Measurements from ENCODE around the gene WNT5B.

The WNT5B gene

DNA sequence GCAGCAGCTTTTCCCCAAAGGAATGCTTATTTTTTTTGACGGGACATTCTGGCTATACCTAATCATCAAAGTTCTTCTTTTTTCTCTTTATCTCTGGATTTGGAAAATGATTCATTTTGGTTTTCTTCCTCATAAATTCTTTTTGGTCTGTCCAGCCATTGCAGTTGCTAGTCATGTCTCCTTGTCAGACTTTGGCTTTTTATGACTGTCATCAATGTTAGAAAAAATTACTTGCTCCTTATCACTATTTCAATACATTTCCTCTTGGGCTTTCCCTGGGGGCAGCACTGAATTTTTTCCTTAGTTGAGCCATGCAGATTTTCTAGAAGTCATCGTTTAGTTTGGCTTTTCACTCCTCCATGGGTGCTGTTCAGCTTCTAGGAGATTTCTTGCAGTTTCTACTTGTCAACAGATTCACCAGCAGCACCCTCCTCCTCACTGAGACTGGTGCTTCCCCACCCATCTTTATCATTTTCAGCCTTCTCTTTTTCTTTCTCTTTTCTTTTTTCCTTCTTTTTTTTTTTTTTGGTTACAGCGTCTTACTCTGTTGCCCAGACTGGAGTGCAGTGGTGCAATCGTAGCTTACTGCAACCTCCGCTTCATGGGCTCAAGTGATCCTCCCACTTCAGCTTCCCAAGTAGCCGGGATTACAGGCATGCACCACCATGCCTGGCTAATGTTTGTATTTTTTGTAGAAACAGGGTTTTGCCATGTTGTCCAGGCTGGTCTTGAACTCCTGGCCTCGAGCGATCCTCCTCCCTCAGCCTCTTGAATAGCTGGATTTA lies 67.0 kb downstream of the WNT5B start:
- H3K27ac ChIP-seq (ENCODE audit: low read depth, low read length), result no peak overlapping the region

DNA sequence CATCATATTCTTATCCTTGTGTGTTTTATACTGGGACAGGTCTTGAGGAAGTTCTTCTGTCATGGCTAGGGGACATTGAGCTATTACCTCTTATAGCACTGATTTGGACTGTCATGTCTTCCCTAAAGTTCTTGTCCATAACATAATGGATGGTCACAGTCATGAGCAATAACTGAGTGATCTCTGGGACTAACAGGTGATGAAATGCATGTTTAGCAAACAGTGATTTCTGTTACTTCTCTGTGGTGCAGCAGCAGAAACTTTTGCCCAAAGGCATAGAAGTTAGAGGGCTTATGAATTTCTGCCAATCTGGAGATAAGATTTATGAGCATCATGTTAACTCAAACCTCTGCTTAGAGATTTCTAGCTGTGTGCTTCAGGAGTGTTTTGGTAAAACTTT lies 67.8 kb downstream of the WNT5B start:
- no peaks in the 10 kb centered on the region for H3K9me3 ChIP-seq (ENCODE audit: insufficient read depth, low read length)
- peaks cover 100% of the 10 kb centered on the region for H3K79me2 ChIP-seq (ENCODE audit: insufficient read depth, low read length)
- no peak overlapping the region for H3K9ac ChIP-seq (ENCODE audit: low read length)
- no peaks in the 10 kb centered on the region for H3K9me2 ChIP-seq (replicated peaks; ENCODE audit: insufficient read depth, low read length)
- H3K4me3 ChIP-seq (ENCODE audit: insufficient read depth, low read length, poor library complexity, severe bottlenecking), result no peak overlapping the region
- H3F3A ChIP-seq (ENCODE audit: insufficient read depth), result peaks cover 9% of the 10 kb centered on the region; the same call in 1 of the 2 replicates
- no peak overlapping the region for H2AFZ ChIP-seq (ENCODE audit: low read depth, low read length, severe bottlenecking)
- peaks cover 7% of the 10 kb centered on the region; the same call in 1 of the 2 replicates for H3K36me3 ChIP-seq (ENCODE audit: low read length)
- TF ChIP-seq, protein P1, sequence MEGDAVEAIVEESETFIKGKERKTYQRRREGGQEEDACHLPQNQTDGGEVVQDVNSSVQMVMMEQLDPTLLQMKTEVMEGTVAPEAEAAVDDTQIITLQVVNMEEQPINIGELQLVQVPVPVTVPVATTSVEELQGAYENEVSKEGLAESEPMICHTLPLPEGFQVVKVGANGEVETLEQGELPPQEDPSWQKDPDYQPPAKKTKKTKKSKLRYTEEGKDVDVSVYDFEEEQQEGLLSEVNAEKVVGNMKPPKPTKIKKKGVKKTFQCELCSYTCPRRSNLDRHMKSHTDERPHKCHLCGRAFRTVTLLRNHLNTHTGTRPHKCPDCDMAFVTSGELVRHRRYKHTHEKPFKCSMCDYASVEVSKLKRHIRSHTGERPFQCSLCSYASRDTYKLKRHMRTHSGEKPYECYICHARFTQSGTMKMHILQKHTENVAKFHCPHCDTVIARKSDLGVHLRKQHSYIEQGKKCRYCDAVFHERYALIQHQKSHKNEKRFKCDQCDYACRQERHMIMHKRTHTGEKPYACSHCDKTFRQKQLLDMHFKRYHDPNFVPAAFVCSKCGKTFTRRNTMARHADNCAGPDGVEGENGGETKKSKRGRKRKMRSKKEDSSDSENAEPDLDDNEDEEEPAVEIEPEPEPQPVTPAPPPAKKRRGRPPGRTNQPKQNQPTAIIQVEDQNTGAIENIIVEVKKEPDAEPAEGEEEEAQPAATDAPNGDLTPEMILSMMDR (IDR thresholded peaks at IDR 0.05; ENCODE audit: insufficient read depth, low read length, poor library complexity, severe bottlenecking), result no peak
- no peak for TF ChIP-seq EZH2phosphoT487 (conservative IDR thresholded peaks at IDR 0.05; ENCODE audit: low read length)
- no peak overlapping the region for H3K27ac ChIP-seq (ENCODE audit: low read depth, low read length)
- H3K27me3 ChIP-seq (ENCODE audit: low read length), result no peaks in the 10 kb centered on the region
- peaks cover 66% of the 10 kb centered on the region for H4K20me1 ChIP-seq (ENCODE audit: low read depth, low read length)
- H3K4me2 ChIP-seq (ENCODE audit: low read depth, low read length, poor library complexity, severe bottlenecking), result no peak overlapping the region

More for the DNA sequence above, 67.0 kb downstream of the WNT5B start:
- Histone ChIP-seq H3K9me2 (replicated peaks; ENCODE audit: insufficient read depth, low read length) (no peaks in the 10 kb centered on the region), H3K79me2 (ENCODE audit: insufficient read depth, low read length) (peaks cover 100% of the 10 kb centered on the region), H3K4me3 (ENCODE audit: insufficient read depth, low read length, poor library complexity, severe bottlenecking) (no peak overlapping the region), H3K36me3 (ENCODE audit: low read length) (peaks cover 7% of the 10 kb centered on the region; the same call in 1 of the 2 replicates), H4K20me1 (ENCODE audit: low read depth, low read length) (peaks cover 61% of the 10 kb centered on the region), H2AFZ (ENCODE audit: low read depth, low read length, severe bottlenecking) (no peak overlapping the region), H3K9ac (ENCODE audit: low read length) (no peak overlapping the region), H3K9me3 (ENCODE audit: insufficient read depth, low read length) (no peaks in the 10 kb centered on the region), H3K27me3 (ENCODE audit: low read length) (no peaks in the 10 kb centered on the region), H3K4me2 (ENCODE audit: low read depth, low read length, poor library complexity, severe bottlenecking) (no peak overlapping the region), H3F3A (ENCODE audit: insufficient read depth) (peaks cover 9% of the 10 kb centered on the region; the same call in 1 of the 2 replicates)
- TF ChIP-seq EZH2phosphoT487 (conservative IDR thresholded peaks at IDR 0.05; ENCODE audit: low read length), result no peak
- TF ChIP-seq, protein P1 (IDR thresholded peaks at IDR 0.05; ENCODE audit: insufficient read depth, low read length, poor library complexity, severe bottlenecking), result no peak
